Activated CD4-positive, alpha-beta T cell treated with anti-CD3 and anti-CD28 coated beads, Interleukin-2, amount 10 ng/mL, durations not matched to agents 7 days and 5 days (primary cell): ENCODE results near the gene CCR9. TPM values are rescaled to one million over a fixed set of nuclear protein-coding genes. Genes with fewer than 3 reads are reported as not detected.
"Not testable (repeated sequence)": the region's sequence is repeated elsewhere in the genome, so short reads cannot be mapped to it uniquely, and the experiment has no call there.

Experiments used
- CTCF ChIA-PET: fragments of 350-600 bp; sonication (Branson Sonifier 250); formaldehyde crosslinking; loops from one replicate; lab custom pipeline; 2021; ENCODE audit warnings: antibody characterized with exemption; lab: Charles Lee
- POLR2A ChIA-PET: fragments of 350-600 bp; sonication (Branson Sonifier 250); formaldehyde crosslinking; loops from one replicate; lab custom pipeline; 2021; ENCODE audit warnings: antibody characterized with exemption; lab: Charles Lee
- DNase-seq: peaks from one replicate; pipeline ENCODE4 v3.0.0-alpha.2; 2020
- H3K27ac Mint-ChIP-seq: one replicate; pipeline ENCODE4 v1.8.0; 2021; ENCODE audit warnings: mild to moderate bottlenecking, moderate library complexity, mixed read lengths
- H3K27me3 Mint-ChIP-seq: one replicate; pipeline ENCODE4 v1.8.0; 2021; ENCODE audit warnings: mixed read lengths
- H3K36me3 Mint-ChIP-seq: one replicate; pipeline ENCODE4 v1.8.0; 2021; ENCODE audit warnings: low read depth, mixed read lengths
- H3K4me1 Mint-ChIP-seq: one replicate; pipeline ENCODE4 v1.8.0; 2021; ENCODE audit warnings: mixed read lengths
- H3K4me3 Mint-ChIP-seq: one replicate; pipeline ENCODE4 v1.8.0; 2021; ENCODE audit warnings: mild to moderate bottlenecking, moderate library complexity, mixed read lengths
- H3K9me3 Mint-ChIP-seq: one replicate; pipeline ENCODE4 v1.8.0; 2021; ENCODE audit warnings: mixed read lengths
- total RNA-seq, 2 experiments: library from RNA; stranded (reverse); gene quantifications; one replicate each; pipeline ENCODE4 v1.2.3, GENCODE V29; 2021

CCR9 gene
- under 1 TPM in 1 of 2 experiments, not detected in 1; 0.15 TPM for total RNA-seq

GRCh38 chr3:45885979-45886705 lies at the start of gene CCR9:
TSS of gene CCR9 (plus strand) at chr3:45886543. CDS start at chr3:45894934, 8,391 bp downstream.
- POLR2A ChIA-PET, result no interaction called here
- no peak for DNase-seq
- CTCF ChIA-PET, result interaction anchor here (2.3 kb wide), 1 partner anchor 11 kb away, joined by 8 read pairs; no protein-coding TSS in a partner anchor
- H3K27ac Mint-ChIP-seq, result no peak within 1 kb of the TSS
- H3K4me3 Mint-ChIP-seq, result no peak within 1 kb of the TSS
- H3K4me1 Mint-ChIP-seq, result peaks cover 6% of the 10 kb centered on the region
- H3K27me3 Mint-ChIP-seq, result peaks cover 61% of the 10 kb centered on the region
- no peaks in the 10 kb centered on the region for H3K9me3 Mint-ChIP-seq
- no peaks in the 10 kb centered on the region for H3K36me3 Mint-ChIP-seq

GRCh38 chr3:45838466-45838865 lies 47.9 kb upstream of the CCR9 start:
- Mint-ChIP-seq H3K4me3 (no peak overlapping the region), H3K4me1 (peaks cover 22% of the 10 kb centered on the region), H3K36me3 (no peaks in the 10 kb centered on the region), H3K9me3 (no peaks in the 10 kb centered on the region), H3K27me3 (peaks cover 25% of the 10 kb centered on the region), H3K27ac (peak overlapping the region; percentile 15)
- no peak for DNase-seq
- ChIA-PET CTCF (interaction anchor here (1.0 kb wide), 1 partner anchor 35 kb away, joined by 3 read pairs; no protein-coding TSS in a partner anchor), POLR2A (no interaction called here)

- Mint-ChIP-seq H3K4me3 (peak overlapping the region; percentile 91), H3K4me1 (peaks cover 27% of the 10 kb centered on the region), H3K36me3 (no peaks in the 10 kb centered on the region), H3K27me3 (peaks cover 42% of the 10 kb centered on the region), H3K9me3 (no peaks in the 10 kb centered on the region), H3K27ac (peak overlapping the region; percentile 88)
- DNase-seq, result peak; percentile 28
- CTCF ChIA-PET, result interaction anchor here (0.9 to 1.4 kb wide), 3 partner anchors 12 to 236 kb away, joined by 3 to 4 read pairs (median 3); no protein-coding TSS in a partner anchor
- POLR2A ChIA-PET, result no interaction called here
Observed at GRCh38 chr3:45841420-45841756, 45.0 kb upstream of the CCR9 start.

GRCh38 chr3:45841757-45842491 lies 44.4 kb upstream of the CCR9 start, which contains the start of gene LZTFL1:
TSS of gene LZTFL1 (minus strand) at chr3:45842119. CDS start at chr3:45841991, 128 bp downstream.
- POLR2A ChIA-PET, result no interaction called here
- peaks cover 46% of the 10 kb centered on the region for H3K27me3 Mint-ChIP-seq
- CTCF ChIA-PET, result interaction anchor here (1.1 to 1.4 kb wide), 4 partner anchors 11 to 97 kb away, joined by 3 to 4 read pairs (median 3); no protein-coding TSS in a partner anchor
- peaks cover 27% of the 10 kb centered on the region for H3K4me1 Mint-ChIP-seq
- peak within 1 kb of the TSS; percentile 88 for H3K27ac Mint-ChIP-seq
- peak; percentile 94 for DNase-seq
- H3K36me3 Mint-ChIP-seq, result no peaks in the 10 kb centered on the region
- H3K9me3 Mint-ChIP-seq, result no peaks in the 10 kb centered on the region
- peak within 1 kb of the TSS; percentile 91 for H3K4me3 Mint-ChIP-seq

- POLR2A ChIA-PET, result interaction anchor here (0.7 kb wide), 1 partner anchor 35 kb away, joined by 4 read pairs; no protein-coding TSS in a partner anchor
- peaks cover 57% of the 10 kb centered on the region for H3K27me3 Mint-ChIP-seq
- peaks cover 27% of the 10 kb centered on the region for H3K4me1 Mint-ChIP-seq
- no peaks in the 10 kb centered on the region for H3K9me3 Mint-ChIP-seq
- H3K4me3 Mint-ChIP-seq, result no peak overlapping the region
- no peak for DNase-seq
- H3K36me3 Mint-ChIP-seq, result no peaks in the 10 kb centered on the region
- H3K27ac Mint-ChIP-seq, result no peak overlapping the region
- CTCF ChIA-PET, result interaction anchor here (1.1 to 1.2 kb wide), 2 partner anchors 22 to 96 kb away, joined by 3 to 4 read pairs; no protein-coding TSS in a partner anchor
Observed at GRCh38 chr3:45842851-45843625, 43.3 kb upstream of the CCR9 start.

GRCh38 chr3:45844616-45845015 lies 41.7 kb upstream of the CCR9 start:
- H3K4me1 Mint-ChIP-seq, result peaks cover 27% of the 10 kb centered on the region
- peaks cover 56% of the 10 kb centered on the region for H3K27me3 Mint-ChIP-seq
- ChIA-PET POLR2A (no interaction called here), CTCF (interaction anchor here (0.7 kb wide), 1 partner anchor 228 kb away, joined by 3 read pairs; no protein-coding TSS in a partner anchor)
- H3K36me3 Mint-ChIP-seq, result no peaks in the 10 kb centered on the region
- H3K27ac Mint-ChIP-seq, result no peak overlapping the region
- no peak for DNase-seq
- no peak overlapping the region for H3K4me3 Mint-ChIP-seq
- H3K9me3 Mint-ChIP-seq, result no peaks in the 10 kb centered on the region

- CTCF ChIA-PET, result interaction anchor here (0.5 to 1.9 kb wide), 4 partner anchors 11 to 1949 kb away, joined by 3 to 4 read pairs (median 4); no protein-coding TSS in a partner anchor
- Mint-ChIP-seq H3K27me3 (peaks cover 72% of the 10 kb centered on the region), H3K4me1 (peaks cover 17% of the 10 kb centered on the region), H3K27ac (no peak overlapping the region), H3K4me3 (no peak overlapping the region), H3K9me3 (no peaks in the 10 kb centered on the region), H3K36me3 (no peaks in the 10 kb centered on the region)
- POLR2A ChIA-PET, result no interaction called here
- no peak for DNase-seq
Observed at GRCh38 chr3:45848392-45848791, 38.0 kb upstream of the CCR9 start.

GRCh38 chr3:45852828-45853227 lies 33.5 kb upstream of the CCR9 start:
- peaks cover 75% of the 10 kb centered on the region for H3K27me3 Mint-ChIP-seq
- peaks cover 6% of the 10 kb centered on the region for H3K9me3 Mint-ChIP-seq
- ChIA-PET CTCF (interaction anchor here (1.1 to 1.4 kb wide), 2 partner anchors 11 to 12 kb away, joined by 3 read pairs; no protein-coding TSS in a partner anchor), POLR2A (no interaction called here)
- H3K27ac Mint-ChIP-seq, result no peak overlapping the region
- peaks cover 2% of the 10 kb centered on the region for H3K36me3 Mint-ChIP-seq
- H3K4me3 Mint-ChIP-seq, result no peak overlapping the region
- H3K4me1 Mint-ChIP-seq, result peaks cover 18% of the 10 kb centered on the region
- DNase-seq, result no peak

GRCh38 chr3:45856323-45856722 lies 30.0 kb upstream of the CCR9 start:
- CTCF ChIA-PET, H3K4me3 Mint-ChIP-seq, H3K36me3 Mint-ChIP-seq, POLR2A ChIA-PET, H3K9me3 Mint-ChIP-seq, DNase-seq, H3K27ac Mint-ChIP-seq: not testable (repeated sequence)
- Mint-ChIP-seq H3K27me3 (peaks cover 70% of the 10 kb centered on the region), H3K4me1 (peaks cover 24% of the 10 kb centered on the region)

GRCh38 chr3:45857024-45857423 lies 29.3 kb upstream of the CCR9 start:
- DNase-seq, H3K4me3 Mint-ChIP-seq, POLR2A ChIA-PET, H3K36me3 Mint-ChIP-seq, H3K27ac Mint-ChIP-seq, H3K9me3 Mint-ChIP-seq, CTCF ChIA-PET: not testable (repeated sequence)
- H3K4me1 Mint-ChIP-seq, result peaks cover 26% of the 10 kb centered on the region
- peaks cover 73% of the 10 kb centered on the region for H3K27me3 Mint-ChIP-seq

- Mint-ChIP-seq H3K36me3 (peaks cover 12% of the 10 kb centered on the region), H3K27me3 (peaks cover 76% of the 10 kb centered on the region), H3K9me3 (peaks cover 14% of the 10 kb centered on the region), H3K4me1 (peaks cover 21% of the 10 kb centered on the region), H3K27ac (no peak overlapping the region), H3K4me3 (no peak overlapping the region)
- no peak for DNase-seq
- CTCF ChIA-PET, result no interaction called here
- POLR2A ChIA-PET, result no interaction called here
Observed at GRCh38 chr3:45858809-45859543, 27.4 kb upstream of the CCR9 start.
